ENCODE data around the gene CLTB.
"Not testable (repeated sequence)": the region's sequence is repeated elsewhere in the genome, so short reads cannot be mapped to it uniquely, and the experiment has no call there.

Gene CLTB

DNA sequence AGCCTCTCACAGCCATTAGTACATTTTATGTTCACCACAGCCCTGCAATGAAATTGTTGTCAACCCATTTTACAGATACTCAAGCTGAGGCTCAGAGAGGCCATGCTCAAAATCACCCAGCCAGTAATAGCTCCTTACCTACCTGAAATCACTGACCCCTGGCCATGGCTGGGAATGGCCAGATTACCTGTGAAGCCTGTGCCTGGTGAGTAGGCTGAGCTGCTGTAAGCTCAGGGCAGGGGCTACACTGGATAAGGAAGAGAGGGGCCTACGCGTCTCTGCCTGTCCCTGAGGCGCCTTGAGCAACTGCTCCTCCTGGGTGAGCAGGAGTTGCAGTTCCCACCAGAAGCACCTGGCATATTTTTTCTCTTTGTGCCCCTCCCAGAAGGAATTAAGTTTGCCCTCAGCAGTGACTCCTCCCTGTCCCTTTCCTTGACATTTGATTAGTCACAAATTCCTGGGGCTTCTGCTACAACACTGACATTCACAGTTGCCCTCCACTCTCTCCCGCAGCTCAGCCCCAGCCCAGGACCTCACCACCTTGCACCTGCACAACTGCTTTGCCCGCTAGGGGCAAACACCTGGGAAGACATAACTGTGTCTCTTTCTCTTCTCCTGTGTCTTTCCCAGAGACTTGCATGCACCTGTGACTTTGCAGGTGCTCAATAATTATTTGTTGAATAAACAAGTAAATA, 5.7 kb downstream of the CLTB start:
- TF ChIP-seq, protein P1, sequence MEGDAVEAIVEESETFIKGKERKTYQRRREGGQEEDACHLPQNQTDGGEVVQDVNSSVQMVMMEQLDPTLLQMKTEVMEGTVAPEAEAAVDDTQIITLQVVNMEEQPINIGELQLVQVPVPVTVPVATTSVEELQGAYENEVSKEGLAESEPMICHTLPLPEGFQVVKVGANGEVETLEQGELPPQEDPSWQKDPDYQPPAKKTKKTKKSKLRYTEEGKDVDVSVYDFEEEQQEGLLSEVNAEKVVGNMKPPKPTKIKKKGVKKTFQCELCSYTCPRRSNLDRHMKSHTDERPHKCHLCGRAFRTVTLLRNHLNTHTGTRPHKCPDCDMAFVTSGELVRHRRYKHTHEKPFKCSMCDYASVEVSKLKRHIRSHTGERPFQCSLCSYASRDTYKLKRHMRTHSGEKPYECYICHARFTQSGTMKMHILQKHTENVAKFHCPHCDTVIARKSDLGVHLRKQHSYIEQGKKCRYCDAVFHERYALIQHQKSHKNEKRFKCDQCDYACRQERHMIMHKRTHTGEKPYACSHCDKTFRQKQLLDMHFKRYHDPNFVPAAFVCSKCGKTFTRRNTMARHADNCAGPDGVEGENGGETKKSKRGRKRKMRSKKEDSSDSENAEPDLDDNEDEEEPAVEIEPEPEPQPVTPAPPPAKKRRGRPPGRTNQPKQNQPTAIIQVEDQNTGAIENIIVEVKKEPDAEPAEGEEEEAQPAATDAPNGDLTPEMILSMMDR (IDR thresholded peaks at IDR 0.05; ENCODE audit: low read depth, low read length, missing control alignments), result peak; percentile 11
- DNase-seq (ENCODE audit: low read depth), result no peak
- H3K4me3 ChIP-seq (ENCODE audit: low read depth, low read length), result no peak overlapping the region

DNA sequence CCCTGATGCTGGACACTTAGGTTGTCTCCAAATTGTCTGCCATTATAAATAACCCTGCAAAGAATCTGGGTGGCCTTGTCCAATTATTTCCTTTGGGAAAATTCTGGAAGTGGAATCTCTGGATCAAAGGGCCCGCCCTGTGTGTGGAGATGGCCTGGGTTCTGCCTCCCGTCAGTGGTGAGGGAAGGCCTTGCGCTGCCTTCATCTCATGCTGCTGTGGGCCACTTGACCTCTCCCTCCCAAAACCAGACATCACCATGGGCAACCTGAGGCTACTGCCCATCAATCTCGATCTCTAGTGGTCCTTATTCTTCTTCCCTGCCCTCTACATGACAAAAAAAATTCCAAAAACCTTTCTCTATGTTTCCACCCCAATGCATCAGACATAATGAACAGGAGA, 6.6 kb downstream of the CLTB start:
- H3K4me3 ChIP-seq (ENCODE audit: low read depth, low read length), result no peak overlapping the region
- DNase-seq (ENCODE audit: low read depth), result no peak
- TF ChIP-seq, protein P1 (IDR thresholded peaks at IDR 0.05; ENCODE audit: low read depth, low read length, missing control alignments), result no peak

DNA sequence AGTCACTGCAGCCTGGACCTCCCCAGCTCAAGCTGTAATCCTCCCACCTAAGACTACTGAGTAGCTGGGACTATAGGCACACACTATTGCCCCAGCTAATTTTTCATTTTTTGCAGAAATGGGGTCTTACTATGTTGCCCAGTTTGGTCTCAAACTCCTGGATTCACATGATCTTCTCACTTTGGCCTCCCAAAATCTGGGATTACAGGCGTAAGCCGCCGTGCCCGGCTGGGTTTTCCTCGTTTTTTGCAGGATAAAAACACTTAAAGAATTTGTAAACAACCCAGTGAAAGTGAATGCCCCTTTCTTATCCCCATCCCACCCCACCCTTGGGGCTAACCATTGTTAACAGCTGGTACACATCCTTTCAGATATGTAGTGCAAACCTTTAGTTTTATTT, 7.7 kb downstream of the CLTB start:
- no peak for DNase-seq (ENCODE audit: low read depth)
- no peak overlapping the region for H3K4me3 ChIP-seq (ENCODE audit: low read depth, low read length)
- TF ChIP-seq, protein P1 (IDR thresholded peaks at IDR 0.05; ENCODE audit: low read depth, low read length, missing control alignments), result no peak

DNA sequence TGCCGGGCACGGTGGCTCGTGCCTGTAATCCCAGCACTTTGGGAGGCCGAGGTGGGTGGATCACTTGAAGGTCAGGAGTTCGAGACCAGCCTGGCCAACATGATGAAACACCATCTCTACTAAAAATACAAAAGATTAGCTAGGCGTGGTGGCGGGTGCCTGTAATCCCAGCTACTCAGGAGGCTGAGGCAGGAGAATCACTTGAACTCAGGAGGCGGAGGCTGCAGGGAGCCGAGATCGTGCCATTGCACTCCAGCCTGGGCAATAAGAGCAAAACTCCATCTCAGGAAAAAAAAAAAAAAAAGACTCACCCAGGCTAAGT, 8.1 kb downstream of the CLTB start:
- not testable (repeated sequence) for DNase-seq (ENCODE audit: low read depth); H3K4me3 ChIP-seq (ENCODE audit: low read depth, low read length)

DNA sequence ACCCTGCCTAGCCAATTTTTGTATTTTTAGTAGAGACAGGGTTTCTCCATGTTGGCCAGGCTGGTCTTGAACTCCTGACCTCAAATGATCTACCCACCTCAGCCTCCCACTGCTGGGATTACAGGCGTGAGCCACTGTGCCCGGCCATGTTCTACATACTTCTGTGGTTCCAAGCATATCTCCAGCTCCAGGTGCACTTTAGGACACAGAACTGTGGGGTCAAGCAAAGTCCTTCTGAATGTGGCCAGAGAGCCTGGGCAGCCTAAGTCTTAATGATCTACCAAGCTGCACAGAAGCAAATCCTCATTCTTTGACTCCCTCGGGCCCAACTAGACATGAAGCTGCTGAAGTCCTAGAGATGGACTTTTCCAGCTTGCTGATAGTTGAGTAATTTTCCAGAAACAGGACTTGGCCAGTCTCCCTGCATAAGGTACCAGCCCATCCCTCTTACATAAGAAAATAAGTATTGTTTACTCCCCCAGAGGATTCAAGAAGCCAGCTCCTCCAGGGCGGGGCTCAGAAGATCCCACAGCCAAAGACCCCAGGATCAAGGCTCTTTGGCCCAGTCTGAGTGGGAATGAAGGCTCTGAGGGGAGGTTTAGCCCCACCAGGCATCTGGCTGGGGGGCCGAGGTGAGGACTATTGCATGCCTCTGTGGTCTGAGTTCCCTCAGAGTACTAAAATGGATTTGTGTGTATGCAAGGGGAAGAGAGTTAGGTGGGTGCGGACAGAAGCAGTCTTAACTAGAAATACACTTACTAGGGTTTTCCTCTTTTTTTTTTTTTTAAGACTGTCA, 8.7 kb downstream of the CLTB start:
- DNase-seq (ENCODE audit: low read depth), result no peak
- H3K4me3 ChIP-seq (ENCODE audit: low read depth, low read length), result no peak overlapping the region
- TF ChIP-seq, protein P1 (IDR thresholded peaks at IDR 0.05; ENCODE audit: low read depth, low read length, missing control alignments), result no peak

DNA sequence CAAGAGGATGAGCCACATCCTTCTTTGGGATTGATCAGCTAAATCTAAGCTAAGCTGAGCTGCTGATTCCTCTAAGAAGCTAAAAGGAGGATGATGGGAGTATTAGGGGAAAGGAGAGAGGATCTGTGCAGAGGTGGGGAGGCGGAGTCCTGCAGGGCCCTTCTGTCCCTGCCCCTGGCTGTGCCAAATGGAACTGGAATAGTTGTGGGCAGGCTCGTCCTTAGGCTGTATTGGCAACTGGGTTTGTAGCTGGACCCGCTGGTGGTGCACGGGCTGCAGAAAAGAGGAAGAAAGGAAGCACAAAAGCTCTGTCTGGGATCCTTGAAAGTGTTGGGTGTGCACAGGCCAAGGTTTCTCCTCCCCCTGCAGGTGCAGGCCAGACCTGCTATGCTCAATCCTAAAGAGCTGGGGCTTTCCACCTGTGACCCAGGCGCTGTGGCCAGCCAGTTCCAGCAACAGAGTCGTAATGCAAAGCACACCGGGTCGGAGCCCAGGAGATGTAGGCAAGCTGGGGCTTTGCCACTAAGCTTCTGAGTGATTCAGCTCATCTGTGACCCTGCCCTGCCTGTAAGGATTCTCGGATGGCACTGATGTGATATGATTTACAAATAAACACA, 9.8 kb downstream of the CLTB start:
- DNase-seq (ENCODE audit: low read depth), result no peak
- H3K4me3 ChIP-seq (ENCODE audit: low read depth, low read length), result no peak overlapping the region
- TF ChIP-seq, protein P1 (IDR thresholded peaks at IDR 0.05; ENCODE audit: low read depth, low read length, missing control alignments), result no peak

DNA sequence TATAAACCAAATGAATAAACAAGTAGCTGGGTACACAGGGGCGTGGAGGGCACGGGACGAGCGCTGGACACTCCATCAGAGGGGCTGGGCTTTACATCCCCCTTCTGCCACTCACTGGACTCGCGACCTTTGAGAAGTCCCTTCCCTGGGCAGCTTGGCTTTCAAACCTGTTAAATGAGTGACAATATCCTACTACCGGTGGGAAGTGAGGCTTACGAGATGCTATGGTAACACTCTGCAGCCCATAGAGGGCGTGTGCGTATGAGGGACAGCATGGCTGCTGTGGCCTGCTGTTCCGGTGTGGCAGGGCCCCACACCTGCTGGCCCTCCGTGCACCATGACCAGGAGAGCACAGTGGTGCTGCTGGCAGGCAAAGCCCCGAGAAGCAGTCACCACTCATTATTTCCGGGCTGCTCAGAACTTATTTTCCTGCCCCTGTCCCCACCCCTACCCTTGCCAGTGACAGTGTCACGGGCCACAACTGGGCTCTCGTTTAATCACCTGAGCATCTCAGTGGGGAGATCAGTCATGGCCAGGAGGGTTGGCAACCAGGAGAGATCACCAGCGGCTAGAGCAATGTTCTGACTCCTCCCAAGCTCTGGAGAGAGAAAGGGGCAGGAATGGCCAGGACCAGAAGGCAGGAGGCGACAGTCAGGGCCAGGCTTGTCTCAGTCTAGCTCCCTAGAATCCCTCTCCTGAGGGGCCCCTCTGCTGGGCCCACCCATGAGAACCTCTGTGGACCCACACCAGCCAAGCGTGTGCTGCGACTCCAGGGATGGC, 10.5 kb downstream of the CLTB start:
- H3K4me3 ChIP-seq (ENCODE audit: low read depth, low read length), result no peak overlapping the region
- TF ChIP-seq, protein P1 (IDR thresholded peaks at IDR 0.05; ENCODE audit: low read depth, low read length, missing control alignments), result no peak
- DNase-seq (ENCODE audit: low read depth), result no peak

All from GM12864 (cell line).